BJ (cell line): ENCODE results near the gene C5orf47. TPM values are rescaled to one million over a fixed set of nuclear protein-coding genes. Genes with fewer than 3 reads are reported as not detected.
A peak's percentile ranks its signal among the peaks of the same experiment; 100 is the strongest.

Source experiments
- CTCF ChIA-PET: fragments of 350-600 bp; formaldehyde crosslinking; extraction: SDS; loops from one replicate; lab custom pipeline; 2021; ENCODE audit warnings: antibody characterized with exemption, inconsistent platforms; lab: Yijun Ruan, JAX
- POLR2A ChIA-PET: fragments of 300-600 bp; sonication (Branson Sonifier 250); formaldehyde crosslinking; extraction: SDS; loops from one replicate; lab custom pipeline; 2021; ENCODE audit warnings: antibody characterized with exemption; lab: Charles Lee
- DNase-seq: peaks from one replicate; pipeline ENCODE4 v3.0.0-alpha.2; 2011; ENCODE audit warnings: low read depth
- H3K27me3 ChIP-seq: 2 replicates; pipeline ENCODE4 v1.6.0; 2011; ENCODE audit warnings: low read length; ENCODE audit not compliant: control insufficient read depth, insufficient read depth
- H3K36me3 ChIP-seq: 2 replicates; pipeline ENCODE4 v1.5.1; 2011; ENCODE audit warnings: low read length; ENCODE audit not compliant: control insufficient read depth, insufficient read depth
- H3K4me3 ChIP-seq: 2 replicates; pipeline ENCODE4 v1.5.1; 2011; ENCODE audit warnings: low read depth, mild to moderate bottlenecking, control low read depth, low read length
- CTCF ChIP-seq: IDR thresholded peaks from 2 replicates; pipeline ENCODE4 v1.5.1; 2011; ENCODE audit warnings: low read depth, mild to moderate bottlenecking, control low read depth, inconsistent platforms, low read length, moderate library complexity; ENCODE audit not compliant: insufficient read depth
- polyA plus RNA-seq: library from polyadenylated mRNA; depleted of rRNA; stranded (reverse); fragments of >200 nt; gene quantifications from 2 replicates; pipeline ENCODE4 v1.2.3, GENCODE V29; 2011

C5orf47 gene
- polyA plus RNA-seq, 1 experiment = not detected

DNA sequence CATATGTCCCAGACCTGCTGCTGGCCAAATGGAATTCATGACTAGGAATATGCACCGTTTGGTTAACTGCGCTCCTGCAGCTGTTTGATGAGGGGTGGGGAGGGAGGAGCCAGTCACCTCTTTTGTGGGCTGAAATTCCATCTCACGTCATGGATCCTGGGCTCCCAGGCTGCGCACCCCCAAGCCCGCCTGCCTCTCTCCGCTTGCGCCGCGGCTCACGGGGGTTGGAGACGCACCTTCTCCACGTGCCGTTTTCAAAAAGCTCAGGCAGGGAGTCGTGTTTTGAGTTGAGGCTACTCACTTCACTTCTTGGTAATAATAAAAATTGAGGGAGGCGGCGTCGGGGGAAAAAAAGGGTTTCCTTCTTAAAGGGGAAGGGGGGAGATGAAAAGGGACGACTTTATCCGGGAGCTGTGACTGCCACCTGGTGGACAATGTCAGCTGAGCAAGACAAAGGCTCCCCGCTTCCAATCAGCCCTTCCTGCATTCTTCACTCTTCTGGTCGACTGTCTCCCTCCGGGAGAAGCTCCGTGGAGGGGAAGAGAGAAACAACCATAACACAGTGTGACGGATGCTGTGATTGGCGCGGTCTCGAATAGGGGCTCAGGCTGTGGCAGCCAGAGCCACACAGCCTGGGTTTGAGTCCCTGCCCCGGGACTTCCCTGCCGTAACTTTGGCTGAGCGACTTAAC lies 15.9 kb upstream of the C5orf47 start:
- Histone ChIP-seq H3K4me3 (peak overlapping the region; percentile 36), H3K27me3 (no peaks in the 10 kb centered on the region; the same call in 1 of the 2 replicates), H3K36me3 (no peaks in the 10 kb centered on the region)
- peak; percentile 82 for TF ChIP-seq CTCF
- DNase-seq = no peak
- POLR2A ChIA-PET = no interaction called here
- CTCF ChIA-PET = interaction anchor here (0.5 to 8.0 kb wide), 31 partner anchors 8 to 807 kb away, joined by 3 to 150 read pairs (median 3); partner anchors contain the start of genes BOD1 and CPEB4

DNA sequence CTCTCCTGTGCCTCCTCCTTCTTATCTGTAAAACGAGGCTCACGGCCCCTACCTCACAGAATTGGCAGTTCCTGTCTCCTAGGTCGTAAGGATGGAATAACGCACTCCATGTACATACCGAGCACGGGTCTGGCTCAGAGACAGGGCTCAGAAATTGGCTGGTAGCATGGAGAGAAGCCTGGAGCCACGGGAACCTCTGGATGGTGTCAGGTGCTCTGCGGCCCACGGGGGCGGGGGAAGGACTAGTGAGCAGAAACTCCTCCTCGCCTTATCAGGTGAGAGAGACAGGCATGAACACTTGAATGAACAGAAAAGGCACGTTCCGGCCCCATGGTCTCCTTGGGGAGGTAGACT lies 15.4 kb upstream of the C5orf47 start:
- no peak for TF ChIP-seq CTCF
- Histone ChIP-seq H3K27me3 (peaks cover 2% of the 10 kb centered on the region; the same call in 1 of the 2 replicates), H3K4me3 (peak overlapping the region; percentile 33), H3K36me3 (no peaks in the 10 kb centered on the region)
- DNase-seq = no peak
- CTCF ChIA-PET = interaction anchor here (0.5 to 8.0 kb wide), 29 partner anchors 8 to 807 kb away, joined by 3 to 150 read pairs (median 4); partner anchors contain the start of genes BOD1 and CPEB4
- POLR2A ChIA-PET = no interaction called here

DNA sequence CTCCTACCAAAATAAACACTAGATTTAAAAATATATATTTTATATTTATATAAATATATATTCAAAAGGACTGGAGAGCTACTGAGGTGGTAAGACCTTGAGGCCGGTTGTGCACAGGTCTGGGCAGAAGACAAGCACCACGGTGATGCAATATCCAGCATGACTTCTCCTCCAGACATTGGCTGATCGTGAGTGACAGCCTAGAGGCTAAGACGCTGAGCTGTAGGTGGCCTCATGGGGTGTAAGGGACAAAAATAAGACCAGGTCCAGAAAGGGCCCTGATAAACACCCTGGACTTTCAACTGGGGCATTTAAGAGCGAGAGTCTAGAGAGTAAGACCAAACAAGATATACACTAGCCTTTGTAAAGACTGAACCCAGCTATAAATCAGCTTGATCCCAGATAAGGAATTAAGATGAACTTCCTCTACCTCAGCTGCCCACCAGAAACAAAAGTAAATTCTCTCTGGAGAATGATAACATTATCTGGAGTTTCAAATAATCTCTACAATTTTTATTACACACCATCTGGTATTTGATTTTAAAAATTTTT lies 14.2 kb upstream of the C5orf47 start:
- no peak for DNase-seq
- TF ChIP-seq CTCF = no peak
- ChIA-PET CTCF (interaction anchor here (0.7 to 8.0 kb wide), 9 partner anchors 10 to 681 kb away, joined by 3 to 150 read pairs (median 4); partner anchors contain the start of gene BOD1), POLR2A (no interaction called here)
- Histone ChIP-seq H3K36me3 (no peaks in the 10 kb centered on the region), H3K27me3 (peaks cover 2% of the 10 kb centered on the region; the same call in 1 of the 2 replicates), H3K4me3 (no peak overlapping the region)

- no peak for DNase-seq
- POLR2A ChIA-PET = no interaction called here
- CTCF ChIA-PET = interaction anchor here (0.6 to 2.8 kb wide), 4 partner anchors 8 to 365 kb away, joined by 3 to 10 read pairs (median 7); partner anchors contain the start of gene BOD1
Observed at GRCh38 chr5:173981185-173981761, 7.7 kb upstream of the C5orf47 start.

More at GRCh38 chr5:173981185-173981761, 7.7 kb upstream of the C5orf47 start:
- no peak for TF ChIP-seq CTCF
- Histone ChIP-seq H3K4me3 (no peak overlapping the region), H3K27me3 (peaks cover 6% of the 10 kb centered on the region; the same call in 1 of the 2 replicates), H3K36me3 (no peaks in the 10 kb centered on the region)
